WTC11 (cell line): ENCODE data around the gene CSF2.

Source experiments
- ATF3 ChIP-seq: sonication (generic); formaldehyde crosslinking; conservative IDR thresholded peaks from 2 replicates; pipeline ENCODE4 v1.8.1; 2022; ENCODE audit warnings: mild to moderate bottlenecking, missing genetic modification reagents
- CBFB ChIP-seq: sonication (generic); formaldehyde crosslinking; IDR thresholded peaks from 2 replicates; pipeline ENCODE4 v1.8.1; 2022; ENCODE audit warnings: mild to moderate bottlenecking, low read depth, missing genetic modification reagents
- CREM ChIP-seq: sonication (generic); formaldehyde crosslinking; IDR thresholded peaks from 2 replicates; pipeline ENCODE4 v1.8.1; 2022; ENCODE audit warnings: mild to moderate bottlenecking, missing genetic modification reagents, moderate library complexity
- CTCF ChIP-seq: fragments of 200-600 bp; IDR thresholded peaks from 2 replicates; pipeline ENCODE4 v1.8.0; 2022; ENCODE audit warnings: antibody characterized with exemption
- FOXJ3 ChIP-seq: sonication (generic); formaldehyde crosslinking; IDR thresholded peaks from 2 replicates; pipeline ENCODE4 v1.9.0; 2021; ENCODE audit warnings: missing genetic modification reagents, mild to moderate bottlenecking, borderline replicate concordance
- JUN ChIP-seq: sonication (generic); formaldehyde crosslinking; IDR thresholded peaks from 2 replicates; pipeline ENCODE4 v1.8.0; 2023; ENCODE audit warnings: mild to moderate bottlenecking, missing genetic modification reagents
- MAX ChIP-seq: sonication (generic); formaldehyde crosslinking; IDR thresholded peaks from 2 replicates; pipeline ENCODE4 v1.8.0; 2022; ENCODE audit warnings: mild to moderate bottlenecking, missing genetic modification reagents
- NFYB ChIP-seq: sonication (generic); formaldehyde crosslinking; conservative IDR thresholded peaks from 2 replicates; pipeline ENCODE4 v1.8.0; 2022; ENCODE audit warnings: low read depth, missing genetic modification reagents
- ZNF138 ChIP-seq: sonication (generic); formaldehyde crosslinking; conservative IDR thresholded peaks from 2 replicates; pipeline ENCODE4 v1.8.1; 2022; ENCODE audit warnings: mild to moderate bottlenecking, moderate library complexity, missing genetic modification reagents

GRCh38 chr5:132066871-132067270, 6.7 kb upstream of the CSF2 start:
- TF ChIP-seq JUN (CRISPR knock-in tag) (no peak), CTCF (no peak), MAX (CRISPR knock-in tag) (no peak), CBFB (CRISPR knock-in tag) (no peak), FOXJ3 (CRISPR knock-in tag) (no peak), NFYB (CRISPR knock-in tag) (no peak), ATF3 (CRISPR knock-in tag) (no peak), CREM (no peak), ZNF138 (CRISPR knock-in tag) (no peak)
